Hippocampal formation (tissue), 2 donors: ENCODE measurements around the gene ZHX3.

ENCODE experiments used
- DNase-seq, 2 donors: peaks; one replicate each; lab custom pipeline; 2025; lab: John Stamatoyannopoulos, UW

The ZHX3 gene

DNA sequence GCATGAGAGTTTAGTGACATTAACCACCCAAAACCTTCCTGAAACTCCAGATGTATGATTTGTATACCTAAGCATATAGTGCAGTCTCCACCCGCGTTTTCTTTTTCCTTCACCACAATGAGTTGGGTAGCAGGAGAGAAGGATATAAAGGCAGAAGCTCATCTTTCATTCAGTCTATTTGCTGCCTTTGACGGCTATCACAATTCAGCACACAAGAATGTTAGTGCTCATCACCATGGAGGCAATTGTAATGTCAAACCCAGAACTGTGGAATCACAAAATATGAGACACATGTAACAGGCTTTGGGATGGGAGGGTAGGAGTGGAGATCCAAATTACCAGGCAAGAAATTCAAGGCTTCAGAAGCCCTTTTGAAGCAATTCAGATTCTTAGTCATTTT is 17.6 kb downstream of the ZHX3 start:
- no peak for DNase-seq

DNA sequence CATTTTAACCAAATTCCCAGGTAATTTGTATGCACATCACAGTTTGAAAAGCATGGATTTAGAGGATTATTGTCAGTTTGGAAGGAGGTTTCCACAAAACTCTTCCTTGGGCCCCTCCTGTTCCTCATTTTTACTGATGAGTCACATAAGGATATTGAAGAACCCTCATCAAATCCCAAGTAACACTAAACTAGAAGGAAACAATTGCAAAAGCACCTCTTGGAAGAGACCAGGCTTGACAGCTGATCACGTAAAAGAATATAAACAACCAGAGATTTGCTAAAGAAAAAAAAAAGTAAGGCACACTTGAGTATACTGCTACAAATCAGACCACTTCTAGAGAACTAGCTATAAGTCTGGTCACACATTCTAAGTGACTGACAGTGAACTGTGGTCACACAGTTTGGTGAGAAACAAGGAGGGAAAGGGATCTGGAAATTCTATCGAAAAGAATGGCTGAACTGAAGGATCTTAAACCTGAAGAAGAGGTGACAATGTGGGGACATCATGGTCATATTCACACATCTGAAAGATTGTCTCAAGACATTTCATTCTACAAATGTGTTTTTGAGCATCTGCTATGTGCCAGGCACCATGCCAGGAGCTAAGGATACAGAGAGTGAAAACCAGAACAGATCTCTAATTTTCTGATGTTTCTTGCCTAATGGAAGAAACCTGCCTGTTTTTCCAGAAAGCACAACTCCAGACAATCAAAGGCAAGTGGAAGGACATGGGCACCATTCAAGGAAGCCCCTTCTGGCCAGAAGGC is 24.1 kb downstream of the ZHX3 start:
- DNase-seq: no peak

DNA sequence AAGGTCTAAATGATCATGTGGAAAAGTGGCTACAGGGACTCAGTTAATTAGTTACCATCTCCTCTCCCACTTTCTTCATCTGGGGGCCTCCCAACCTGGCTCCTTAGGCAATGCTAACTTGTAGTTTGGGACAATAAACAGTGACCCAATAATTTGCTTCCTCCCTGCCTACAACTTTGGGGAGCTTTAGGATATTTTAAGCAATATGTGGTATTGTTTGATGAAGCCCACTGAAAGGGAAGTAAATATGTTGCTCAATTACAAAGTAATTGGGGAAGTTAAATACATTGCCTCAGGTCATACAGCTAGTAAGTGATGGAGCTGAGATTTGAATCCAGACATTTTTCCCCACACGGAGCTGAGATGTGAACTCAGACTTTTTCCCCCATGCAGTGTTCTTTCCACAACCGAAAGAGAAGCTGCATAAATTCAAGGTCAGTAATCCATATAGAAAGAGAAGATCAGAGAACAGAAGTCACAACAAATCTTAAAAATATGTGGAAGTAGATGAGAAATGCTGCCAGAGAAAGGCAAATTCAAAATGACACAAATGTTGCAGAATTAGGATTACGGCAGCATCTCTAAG is 26.6 kb downstream of the ZHX3 start:
- DNase-seq: no peak

DNA sequence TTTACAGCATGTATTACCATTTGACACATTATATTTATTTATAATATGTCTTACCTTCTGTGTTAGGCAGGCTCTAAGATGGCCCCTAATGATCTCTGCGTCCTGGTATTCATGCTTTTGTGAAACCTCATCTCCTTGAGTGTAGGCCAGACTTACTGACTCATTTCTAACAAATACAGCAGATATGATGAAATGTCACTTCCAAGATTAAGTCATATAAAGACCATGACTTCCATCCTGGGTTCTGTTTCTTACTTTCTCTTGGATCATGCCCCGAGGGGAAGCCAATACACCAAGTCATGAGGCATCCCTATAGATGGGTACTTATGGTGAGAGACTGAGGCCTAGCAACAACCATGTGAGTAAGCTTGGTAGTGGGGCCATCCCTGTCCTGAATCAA is 30.2 kb downstream of the ZHX3 start:
- DNase-seq: no peak

DNA sequence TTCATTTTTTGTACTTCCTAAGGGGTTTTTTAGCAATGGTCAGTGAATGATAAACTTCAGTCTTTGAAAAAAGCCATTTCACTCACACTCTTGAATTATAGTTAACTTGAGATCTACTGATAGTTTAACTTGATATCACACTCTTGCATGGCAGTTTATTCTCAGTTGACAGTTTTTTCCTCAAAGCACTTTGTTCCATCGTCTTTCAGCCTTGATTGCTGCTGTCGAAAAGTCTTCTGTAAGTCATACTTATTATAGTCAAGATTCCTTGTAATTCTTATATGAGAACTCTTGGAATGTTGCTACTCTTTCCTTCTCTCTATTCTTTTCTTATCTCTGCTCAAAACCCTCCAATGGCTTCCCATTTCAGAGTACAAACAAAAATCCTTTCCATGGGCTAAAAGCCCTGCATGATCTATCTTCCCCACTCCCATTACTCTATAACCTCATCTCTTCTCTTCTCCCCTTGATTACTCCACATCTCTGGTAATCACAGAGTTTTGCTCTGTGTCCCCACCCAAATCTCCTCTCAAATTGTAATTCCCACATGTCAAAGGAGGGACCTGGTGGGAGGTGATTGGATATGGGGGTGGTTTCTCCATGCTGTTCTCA is 31.2 kb downstream of the ZHX3 start:
- no peak for DNase-seq

DNA sequence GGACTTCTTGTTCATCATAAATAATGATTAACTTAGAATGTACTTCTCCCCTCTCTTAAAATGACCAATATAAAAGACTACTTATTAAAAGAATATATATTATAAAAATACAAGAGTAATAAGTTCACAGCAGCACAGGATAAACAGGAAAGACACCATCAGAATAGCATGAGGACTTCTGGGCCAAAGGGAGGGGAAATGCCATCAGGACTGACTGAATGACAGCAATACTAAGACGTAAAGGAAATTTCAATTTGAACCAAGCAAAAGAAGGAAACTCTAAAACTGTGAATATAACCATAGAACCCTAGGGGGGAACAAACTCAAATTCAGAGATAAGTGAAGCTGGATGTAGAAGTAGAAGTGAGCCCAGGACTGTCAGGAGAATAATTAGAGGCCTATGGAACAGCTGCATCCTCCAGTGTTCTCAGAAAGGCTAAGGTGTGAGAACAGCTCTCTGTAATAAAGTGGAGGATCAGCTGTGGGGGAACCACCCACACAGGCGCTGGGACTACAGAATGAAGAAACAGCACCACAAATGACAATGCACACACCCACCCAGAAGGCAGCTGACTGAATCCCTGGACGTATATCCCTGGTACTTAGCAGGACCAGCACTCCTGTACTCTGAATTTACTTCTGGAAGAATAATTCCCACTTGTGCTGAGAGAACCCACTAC is 37.8 kb downstream of the ZHX3 start:
- no peak for DNase-seq

DNA sequence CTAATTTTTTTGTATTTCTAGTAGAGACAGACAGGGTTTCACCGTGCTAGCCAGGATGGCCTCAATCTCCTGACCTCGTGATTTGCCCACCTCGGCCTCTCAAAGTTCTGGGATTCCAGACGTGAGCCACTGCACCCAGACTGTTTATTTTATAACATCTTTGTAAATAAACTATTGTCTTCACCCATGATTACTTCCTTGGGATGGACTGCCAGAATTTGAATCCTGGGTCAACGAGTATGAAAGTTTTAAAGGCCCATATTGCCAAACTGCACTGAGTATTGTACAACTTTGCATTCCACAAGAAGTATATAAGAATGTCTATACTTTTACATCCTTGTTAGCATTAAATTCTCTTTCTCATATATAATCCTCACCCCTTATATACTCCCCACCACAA is 38.6 kb downstream of the ZHX3 start:
- no peak for DNase-seq

DNA sequence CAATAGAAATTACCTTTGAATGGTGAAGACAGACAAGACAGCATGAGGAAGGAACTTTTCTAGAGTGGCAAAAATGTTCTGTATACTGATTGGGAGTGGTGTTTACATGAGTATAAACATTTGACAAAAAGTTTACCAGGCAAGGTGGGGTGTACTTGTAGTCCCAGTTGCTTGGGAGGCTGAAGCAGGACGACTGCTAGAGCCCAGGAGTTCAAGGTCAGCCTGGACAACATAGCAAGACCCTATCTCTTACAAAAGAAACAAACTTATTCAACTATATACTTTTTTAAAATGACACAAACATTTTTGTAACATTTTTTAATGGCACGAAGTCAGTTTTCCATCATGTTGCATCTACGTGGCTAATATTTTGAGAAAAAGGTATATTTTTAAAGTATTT is 40.5 kb downstream of the ZHX3 start:
- no peak for DNase-seq

DNA sequence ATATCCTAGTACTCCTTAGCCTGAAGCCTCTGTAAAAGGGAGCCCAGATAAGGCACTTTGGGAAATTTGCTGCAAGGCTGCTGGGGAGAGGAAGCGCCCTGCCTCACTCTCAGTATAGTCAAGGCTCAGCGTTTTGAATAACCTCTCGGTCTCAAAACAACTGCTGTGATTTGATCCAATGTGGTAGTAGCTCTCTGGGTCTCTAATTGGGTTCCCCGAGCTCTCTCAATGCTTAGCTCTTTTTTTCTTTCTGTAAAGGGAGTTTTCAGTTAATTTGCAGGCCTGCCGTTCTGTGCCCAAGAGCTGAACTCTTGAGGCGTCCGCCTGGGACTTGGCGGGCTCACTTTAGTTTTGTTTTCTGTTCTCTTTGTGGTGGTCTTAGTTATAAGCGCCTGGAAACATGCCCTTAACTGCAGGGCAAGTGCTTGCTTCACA is 41.2 kb downstream of the ZHX3 start:
- DNase-seq: peak in 1 of 2 donors; percentile 62

DNA sequence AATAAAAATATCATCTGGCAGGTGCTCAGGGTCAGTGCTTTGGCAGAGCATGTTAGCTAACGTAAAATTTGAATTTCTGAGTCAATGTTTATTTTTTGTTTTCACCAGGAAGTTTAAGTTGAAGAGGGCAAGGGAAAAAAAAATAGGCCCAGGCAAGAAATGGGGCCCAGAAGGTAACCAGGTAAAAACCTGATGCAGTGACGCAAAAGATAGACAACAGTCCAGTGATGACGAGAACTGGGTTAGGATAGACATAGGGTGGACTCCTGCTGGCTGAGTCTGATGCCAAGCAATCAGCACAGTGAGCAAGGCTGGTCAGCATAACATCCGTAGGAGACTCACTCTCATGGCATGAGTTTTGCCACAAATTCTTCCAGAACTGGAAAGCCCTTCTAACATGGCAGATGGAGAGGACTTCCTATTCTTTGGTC is 42.2 kb downstream of the ZHX3 start:
- DNase-seq: no peak

DNA sequence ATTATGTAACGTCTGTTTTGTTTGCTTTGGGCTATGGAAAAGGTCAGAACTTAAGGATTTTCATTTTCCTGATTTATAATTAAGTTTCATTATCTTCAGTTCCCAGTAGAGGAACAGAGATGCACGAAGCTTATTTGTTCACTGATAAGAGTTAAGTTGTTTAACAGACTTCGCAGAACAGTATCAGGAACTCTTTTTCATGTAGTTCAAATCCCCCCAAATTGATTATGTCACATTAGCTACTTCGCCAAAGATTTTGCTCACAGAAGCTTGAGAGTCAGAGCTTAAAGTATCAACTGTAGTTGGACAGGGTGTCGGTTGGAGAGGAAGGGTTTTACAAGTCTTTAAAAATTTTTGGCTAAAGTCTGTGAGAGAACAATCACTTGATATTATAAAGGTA is 43.4 kb downstream of the ZHX3 start:
- DNase-seq: no peak

DNA sequence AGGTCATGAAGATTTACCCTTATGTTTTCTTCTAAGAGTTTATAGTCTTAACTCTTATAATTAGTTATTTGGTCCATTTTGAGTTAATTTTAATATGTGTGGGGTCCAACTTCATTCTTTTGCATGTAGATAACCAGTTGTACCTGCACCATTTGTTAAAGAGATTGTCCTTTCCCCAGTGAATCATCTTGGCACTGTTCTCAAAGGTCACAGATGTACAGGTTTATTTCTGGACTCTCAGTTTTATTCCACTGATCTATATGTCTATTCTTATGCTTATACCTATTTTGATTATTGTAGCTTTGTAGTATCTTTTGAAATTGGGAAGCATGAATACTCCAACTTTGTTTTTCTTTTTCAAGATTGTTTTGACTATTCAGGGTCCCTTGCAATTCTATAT is 44.1 kb downstream of the ZHX3 start:
- no peak for DNase-seq

DNA sequence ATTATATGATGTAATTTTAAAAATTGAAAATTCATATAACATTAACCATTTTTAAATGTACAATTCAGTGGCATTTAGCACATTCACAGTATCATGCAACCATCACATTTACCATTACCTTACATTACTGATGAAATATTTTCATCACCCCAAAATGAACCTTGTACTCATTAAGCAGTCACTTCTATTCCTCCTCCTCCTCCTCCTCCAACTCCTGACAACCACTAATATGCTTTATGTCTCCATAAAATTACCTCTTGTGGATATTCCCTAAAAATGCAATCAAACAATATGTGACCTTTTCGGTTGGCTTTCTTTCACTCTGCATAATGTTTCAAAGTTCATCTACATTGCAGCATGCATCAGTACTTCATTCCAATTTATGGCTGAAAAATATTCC is 45.2 kb downstream of the ZHX3 start:
- no peak for DNase-seq

DNA sequence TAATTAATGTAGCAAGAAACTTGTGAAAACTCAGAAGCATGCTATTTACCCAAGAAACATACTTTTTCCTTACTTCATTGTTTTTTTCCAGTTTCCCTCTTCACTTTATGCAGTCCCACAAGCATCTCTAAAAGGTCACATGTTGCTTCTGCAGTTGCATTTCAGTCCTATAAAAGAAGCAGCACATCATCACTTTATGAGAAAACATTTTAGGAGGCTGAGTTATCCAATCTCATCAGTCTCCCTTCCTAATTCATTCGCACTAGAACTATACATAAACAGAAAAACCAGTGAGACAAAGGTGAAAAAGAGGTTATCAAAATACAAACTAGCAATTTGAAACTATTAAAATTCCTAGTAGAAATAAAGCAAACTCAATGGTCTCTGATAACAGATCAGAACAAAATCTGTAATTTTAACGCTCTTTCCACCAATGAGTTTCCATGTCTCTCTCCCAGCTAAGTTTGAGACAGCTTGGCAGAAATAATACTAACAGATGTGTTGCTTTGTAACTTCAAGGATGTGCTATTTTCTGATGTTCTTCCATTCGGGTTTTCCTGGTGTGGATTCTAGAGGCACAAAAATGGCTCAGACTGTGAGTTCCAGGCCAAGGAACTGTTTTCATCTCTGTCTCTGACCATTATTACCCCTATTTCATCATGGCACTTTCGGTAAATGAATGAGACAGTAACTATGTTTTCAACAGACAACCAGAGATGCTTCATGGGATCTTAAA is 48.4 kb downstream of the ZHX3 start:
- DNase-seq: no peak

DNA sequence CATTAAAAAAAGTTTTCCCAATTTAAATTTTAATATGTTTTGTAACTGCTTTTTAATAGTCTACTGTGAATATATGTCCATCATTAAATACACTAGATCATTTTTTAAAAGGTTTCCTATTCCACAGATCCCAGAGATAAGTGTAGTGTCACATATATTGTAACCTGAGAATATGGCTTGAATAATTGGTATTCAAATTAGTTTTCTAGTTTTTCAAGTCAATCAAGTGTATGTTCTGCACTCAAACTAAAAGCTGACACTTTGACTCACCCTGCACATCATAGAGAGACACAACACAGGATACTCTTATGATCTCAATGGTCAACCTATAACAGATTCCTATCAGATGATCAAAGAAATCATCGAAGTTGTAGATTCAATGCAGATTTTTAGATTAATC is 49.1 kb downstream of the ZHX3 start:
- DNase-seq: no peak

DNA sequence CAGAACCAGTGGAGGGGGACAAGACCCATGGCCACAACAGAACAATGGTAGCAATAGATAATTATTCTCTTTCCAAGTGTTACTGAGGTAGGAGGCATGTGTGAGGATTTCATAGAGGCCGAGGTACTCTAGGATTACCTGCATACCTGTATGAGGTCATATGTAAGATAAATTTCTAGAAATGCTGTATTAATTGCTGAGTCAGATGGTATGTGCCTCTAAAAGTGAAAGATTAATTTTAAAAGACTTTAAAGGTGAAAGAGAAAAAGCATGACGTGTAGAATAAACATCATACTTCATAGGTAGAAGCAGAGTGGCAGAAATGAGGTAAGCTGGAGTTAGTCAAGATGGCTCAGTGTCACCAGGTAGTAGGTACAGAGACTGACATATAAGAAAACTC is 51.6 kb downstream of the ZHX3 start:
- no peak for DNase-seq

DNA sequence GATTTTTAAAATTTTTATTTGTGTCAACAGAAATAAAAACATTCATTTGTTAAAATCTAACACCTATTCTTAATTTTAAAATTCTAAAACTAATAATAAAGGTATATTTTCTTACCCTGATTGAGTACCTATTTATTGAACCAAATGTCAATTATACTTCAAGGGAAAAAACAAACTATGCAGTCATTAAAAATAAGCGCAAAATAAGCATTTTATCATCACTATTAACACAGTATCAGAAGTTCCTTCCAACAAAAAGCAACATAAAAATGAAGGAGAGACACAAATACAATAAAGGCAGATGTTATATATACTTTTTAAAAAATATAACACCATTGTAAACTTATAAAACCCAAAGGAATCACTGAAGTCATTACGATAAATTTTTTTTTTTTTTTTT is 52.7 kb downstream of the ZHX3 start:
- DNase-seq: no peak

DNA sequence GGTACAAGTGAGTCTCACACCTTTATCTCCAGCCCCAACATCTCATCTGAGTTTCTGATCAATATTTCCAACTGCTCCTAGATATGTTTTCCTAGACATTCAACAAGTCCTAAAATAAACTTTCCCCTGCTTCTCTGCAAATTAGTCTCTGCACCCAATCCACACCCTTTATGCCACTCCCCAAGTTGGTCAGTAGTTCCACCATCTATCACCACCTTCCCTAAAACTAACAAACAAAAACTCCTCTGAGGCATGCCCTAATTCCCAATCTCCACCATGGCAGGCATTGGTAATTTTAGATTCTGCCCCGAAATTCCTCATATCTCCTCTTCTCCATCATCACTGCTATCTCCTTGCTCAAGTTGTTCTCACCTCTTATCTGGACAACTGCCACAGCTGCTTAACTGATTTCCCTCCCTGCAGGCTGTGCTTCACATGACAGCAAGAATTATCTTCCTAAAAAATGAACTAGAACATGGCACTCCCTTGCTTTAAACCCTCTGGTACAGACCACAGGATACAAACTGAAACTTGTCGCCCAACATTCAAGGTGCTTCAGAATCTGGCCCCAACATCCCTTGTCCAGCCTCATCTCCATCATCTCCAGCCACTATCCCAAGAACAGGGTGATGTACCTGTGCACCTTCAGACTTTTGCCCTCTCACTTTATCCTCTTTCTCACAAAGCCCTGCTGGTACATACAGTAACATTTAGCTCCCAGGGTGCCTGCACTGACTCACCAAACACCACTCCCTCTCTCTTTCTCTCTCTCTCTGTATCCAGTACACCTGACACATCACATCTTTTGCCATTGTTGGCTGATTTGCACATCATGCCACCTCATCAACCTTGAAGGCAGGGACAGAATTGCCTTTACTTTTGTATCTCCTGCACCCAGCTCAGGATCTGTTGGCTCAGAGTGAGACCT is 55.5 kb downstream of the ZHX3 start:
- no peak for DNase-seq

DNA sequence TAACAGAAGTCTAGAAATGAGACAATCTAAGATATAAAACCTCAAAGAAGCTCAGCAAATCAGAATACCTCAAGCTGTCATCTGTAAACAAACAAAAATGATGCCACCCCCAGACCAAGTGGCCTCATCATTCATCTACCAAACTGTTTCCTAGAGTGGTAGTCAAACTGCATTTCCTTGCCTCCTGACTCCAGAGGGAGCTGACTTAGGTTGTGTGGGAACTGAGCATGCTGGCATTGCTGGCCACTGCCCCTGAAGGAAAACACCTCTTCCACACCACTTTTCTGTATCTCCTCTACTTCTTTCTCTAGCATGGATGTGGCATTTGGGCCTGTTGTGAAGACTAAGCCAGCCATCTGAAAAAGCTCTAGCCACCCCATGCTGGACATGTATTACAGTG is 56.3 kb downstream of the ZHX3 start:
- no peak for DNase-seq

DNA sequence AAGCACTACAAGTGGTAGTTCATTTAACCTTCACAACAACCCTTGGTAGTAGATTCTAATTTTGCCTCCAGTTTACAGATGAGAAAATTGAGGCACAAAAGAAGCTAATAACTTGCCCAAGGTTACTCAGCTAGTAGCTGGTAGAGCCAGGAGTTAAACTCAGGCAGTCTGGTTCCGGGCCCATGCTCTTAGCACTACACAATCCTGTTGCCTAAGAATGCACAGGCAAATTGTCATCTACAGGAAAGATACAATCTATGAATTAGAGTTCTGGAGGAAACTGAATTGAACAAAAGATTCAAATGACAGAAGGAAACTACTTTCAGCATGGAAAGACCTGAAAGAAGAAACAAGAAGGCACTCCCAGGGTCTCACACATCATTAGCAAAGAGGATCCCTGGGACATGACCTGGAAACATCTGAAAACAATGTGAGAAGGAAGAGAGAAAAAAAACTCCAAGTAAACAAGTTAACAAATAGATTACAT is 56.8 kb downstream of the ZHX3 start:
- DNase-seq: no peak

DNA sequence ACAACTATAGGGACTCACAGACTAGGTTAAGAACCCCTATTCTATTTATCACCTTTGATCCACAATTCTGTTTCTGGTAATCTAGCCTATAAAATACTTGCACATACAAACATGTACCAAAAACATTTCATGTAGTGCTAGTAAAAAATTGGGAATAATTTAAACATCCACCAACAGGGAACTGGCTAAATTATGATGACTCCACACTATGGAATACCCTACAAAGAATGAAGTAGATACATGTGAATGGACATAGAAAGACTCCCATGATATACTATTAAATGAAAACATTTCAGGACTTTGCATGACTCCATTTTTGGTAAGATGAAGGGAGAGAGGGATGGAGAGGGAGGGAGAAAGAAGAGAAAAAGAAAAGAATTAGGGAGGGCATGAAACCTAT is 58.2 kb downstream of the ZHX3 start:
- DNase-seq: no peak
